Measurements from ENCODE around the gene DOC2A. TPM values are rescaled to one million over a fixed set of nuclear protein-coding genes. Genes with fewer than 3 reads are reported as not detected.

Gene DOC2A
- total and polyA plus RNA-seq, 9 of the 15 experiments (the other 6 are each of a cell fraction or from before 2014, with no cell fraction given) = 0.03 to 0.38 (median 0.28) TPM; not detected in 1

GRCh38 chr16:29995911-29996765 is 14.7 kb downstream of the DOC2A start, which contains the start of gene INO80E (continued):
- TF ChIP-seq STAT5A (IDR thresholded peaks at IDR 0.05; ENCODE audit: borderline replicate concordance, low read length) (no peak), ZNF316 (IDR thresholded peaks at IDR 0.05) (no peak), JUND (IDR thresholded peaks at IDR 0.05; ENCODE audit: borderline replicate concordance, low read depth, low read length) (peak; percentile 79), JUND (tag; IDR thresholded peaks at IDR 0.05; ENCODE audit: borderline replicate concordance, low read depth, low read length) (no peak; the same call in 2 of the 3 replicates), ATF2 (CRISPR knock-in tag; IDR thresholded peaks at IDR 0.05) (no peak), ARHGAP35 (IDR thresholded peaks at IDR 0.05; ENCODE audit: partially characterized antibody) (no peak), RBM22 (IDR thresholded peaks at IDR 0.05; ENCODE audit: low read depth, low read length, poor library complexity, severe bottlenecking) (no peak), E2F4 (CRISPR knock-in tag; IDR thresholded peaks at IDR 0.05; ENCODE audit: low read depth) (no peak), NFATC3 (IDR thresholded peaks at IDR 0.05) (no peak), NCOA1 (IDR thresholded peaks at IDR 0.05; ENCODE audit: low read depth) (no peak), CSDE1 (IDR thresholded peaks at IDR 0.05) (peak in 1 of 2 experiments; percentile 74; a peak in 2 of 4 replicates), PRPF4 (IDR thresholded peaks at IDR 0.05; ENCODE audit: insufficient read depth, low read depth, low read length, poor library complexity, severe bottlenecking) (no peak), ZNF407 (IDR thresholded peaks at IDR 0.05; ENCODE audit: low read depth) (no peak), ZNF133 (CRISPR knock-in tag; IDR thresholded peaks at IDR 0.05) (no peak), ZBTB12 (CRISPR knock-in tag; IDR thresholded peaks at IDR 0.05) (peak; percentile 91), ZNF347 (CRISPR knock-in tag; IDR thresholded peaks at IDR 0.05; ENCODE audit: low read depth) (no peak)
